Retinal pigment epithelial cell (primary cell): ENCODE measurements around the gene DDX1.

Experiments used
- DNase-seq: peaks from one replicate; pipeline ENCODE4 v3.0.0-alpha.2; 2010; ENCODE audit warnings: low read depth
- H3K4me3 ChIP-seq: 2 replicates; pipeline ENCODE4 v1.5.1; 2011; ENCODE audit warnings: mild to moderate bottlenecking, low read length, control low read depth, moderate library complexity
- CTCF ChIP-seq: conservative IDR thresholded peaks from 2 replicates; pipeline ENCODE4 v1.5.1; 2011; ENCODE audit warnings: low read depth, low read length, control low read depth, inconsistent platforms

DDX1 gene

GRCh38 chr2:15591373-15591691 is 336 bp upstream of the DDX1 start:
- no peak for DNase-seq
- no peak for TF ChIP-seq CTCF
- peak overlapping the region; percentile 88 for H3K4me3 ChIP-seq

GRCh38 chr2:15593327-15593705 is 1.6 kb downstream of the DDX1 start:
- H3K4me3 ChIP-seq: peak overlapping the region; percentile 1
- no peak for TF ChIP-seq CTCF
- no peak for DNase-seq

- DNase-seq: no peak
- no peak for TF ChIP-seq CTCF
- H3K4me3 ChIP-seq: no peak overlapping the region
Observed at GRCh38 chr2:15594291-15595256, 2.9 kb downstream of the DDX1 start.

GRCh38 chr2:15595342-15595905 is 3.8 kb downstream of the DDX1 start:
- no peak for DNase-seq
- no peak for TF ChIP-seq CTCF
- no peak overlapping the region for H3K4me3 ChIP-seq

GRCh38 chr2:15595936-15596335 is 4.3 kb downstream of the DDX1 start:
- no peak for TF ChIP-seq CTCF
- no peak overlapping the region for H3K4me3 ChIP-seq
- DNase-seq: no peak

- no peak overlapping the region for H3K4me3 ChIP-seq
- no peak for TF ChIP-seq CTCF
- DNase-seq: no peak
Observed at GRCh38 chr2:15596350-15596749, 4.7 kb downstream of the DDX1 start.

GRCh38 chr2:15596968-15597367 is 5.3 kb downstream of the DDX1 start:
- no peak overlapping the region for H3K4me3 ChIP-seq
- no peak for TF ChIP-seq CTCF
- DNase-seq: no peak
